ENCODE results near the gene BOLA1.

Gene BOLA1

GRCh38 chr1:149887456-149888246 lies 11.7 kb upstream of the BOLA1 start:
- DNase-seq, result peak; percentile 96

GRCh38 chr1:149888247-149888998 lies 10.9 kb upstream of the BOLA1 start:
- peak; percentile 70 for DNase-seq

GRCh38 chr1:149888999-149889289 lies 10.4 kb upstream of the BOLA1 start:
- no peak for DNase-seq

GRCh38 chr1:149896575-149896974 lies 2.8 kb upstream of the BOLA1 start:
- no peak for DNase-seq

- DNase-seq, result no peak
Observed at GRCh38 chr1:149903836-149904491, 4.6 kb downstream of the BOLA1 start.

GRCh38 chr1:149906570-149907075 lies 7.3 kb downstream of the BOLA1 start:
- no peak for DNase-seq

- DNase-seq, result no peak
Observed at GRCh38 chr1:149914545-149914944, 15.2 kb downstream of the BOLA1 start.

- no peak for DNase-seq
Observed at GRCh38 chr1:149915429-149916192, 16.2 kb downstream of the BOLA1 start.

- no peak for DNase-seq
Observed at GRCh38 chr1:149916193-149916897, 17.0 kb downstream of the BOLA1 start.

- no peak for DNase-seq
Observed at GRCh38 chr1:149916898-149917252, 17.5 kb downstream of the BOLA1 start.

GRCh38 chr1:149917571-149918144 lies 18.3 kb downstream of the BOLA1 start, which contains the start of gene SV2A:
TSS of gene SV2A (minus strand) at chr1:149917844. CDS start at chr1:149913840, 4,004 bp downstream.
- DNase-seq, result peak; percentile 74

GRCh38 chr1:149923626-149924025 lies 24.3 kb downstream of the BOLA1 start:
- no peak for DNase-seq

GRCh38 chr1:149925345-149925744 lies 26.0 kb downstream of the BOLA1 start:
- DNase-seq, result no peak

GRCh38 chr1:149925751-149926150 lies 26.4 kb downstream of the BOLA1 start:
- DNase-seq, result no peak

GRCh38 chr1:149926296-149926695 lies 26.9 kb downstream of the BOLA1 start:
- no peak for DNase-seq

- no peak for DNase-seq
Observed at GRCh38 chr1:149927056-149927562, 27.7 kb downstream of the BOLA1 start.

- peak; percentile 94 for DNase-seq
Observed at GRCh38 chr1:149927563-149928400, 28.4 kb downstream of the BOLA1 start, which contains the start of gene SF3B4. TSS of gene SF3B4 (minus strand) at chr1:149927803. CDS start at chr1:149927759, 44 bp downstream.

- DNase-seq, result no peak
Observed at GRCh38 chr1:149928401-149928724, 29.0 kb downstream of the BOLA1 start.

GRCh38 chr1:149929856-149930255 lies 30.5 kb downstream of the BOLA1 start:
- DNase-seq, result no peak

- no peak for DNase-seq
Observed at GRCh38 chr1:149931212-149931790, 31.9 kb downstream of the BOLA1 start.
